ENCODE data around the gene ATP12A. TPM values are rescaled to one million over a fixed set of nuclear protein-coding genes. Genes with fewer than 3 reads are reported as not detected.
A peak's percentile ranks its signal among the peaks of the same experiment; 100 is the strongest.

The ATP12A gene
- total RNA-seq, 1 experiment from 2014 or later, result not detected

GRCh38 chr13:24737042-24737441, 56.8 kb downstream of the ATP12A start:
- H3K27ac ChIP-seq (ENCODE audit: low read length), result no peak overlapping the region
- H3K4me3 ChIP-seq (ENCODE audit: low read length), result no peak overlapping the region
- no peaks in the 10 kb centered on the region for H3K36me3 ChIP-seq (ENCODE audit: insufficient read depth, low read length)
- no peaks in the 10 kb centered on the region for H4K20me1 ChIP-seq (ENCODE audit: insufficient read depth, low read depth, low read length)
- H3K27me3 ChIP-seq (ENCODE audit: low read length), result no peaks in the 10 kb centered on the region
- no peak for DNase-seq
- H2AFZ ChIP-seq (ENCODE audit: low read length), result no peak overlapping the region
- H3K9me3 ChIP-seq (ENCODE audit: low read length), result no peaks in the 10 kb centered on the region
- no peak overlapping the region for H3K9ac ChIP-seq (ENCODE audit: low read length)
- H3K4me2 ChIP-seq (ENCODE audit: low read depth, low read length, poor library complexity, severe bottlenecking), result no peak overlapping the region
- H3K4me1 ChIP-seq (ENCODE audit: low read length), result no peaks in the 10 kb centered on the region
- no peaks in the 10 kb centered on the region for H3K79me2 ChIP-seq (ENCODE audit: low read length)
- no peaks in the 10 kb centered on the region for H3K9me2 ChIP-seq (replicated peaks; ENCODE audit: insufficient read depth, low read length)

DNA sequence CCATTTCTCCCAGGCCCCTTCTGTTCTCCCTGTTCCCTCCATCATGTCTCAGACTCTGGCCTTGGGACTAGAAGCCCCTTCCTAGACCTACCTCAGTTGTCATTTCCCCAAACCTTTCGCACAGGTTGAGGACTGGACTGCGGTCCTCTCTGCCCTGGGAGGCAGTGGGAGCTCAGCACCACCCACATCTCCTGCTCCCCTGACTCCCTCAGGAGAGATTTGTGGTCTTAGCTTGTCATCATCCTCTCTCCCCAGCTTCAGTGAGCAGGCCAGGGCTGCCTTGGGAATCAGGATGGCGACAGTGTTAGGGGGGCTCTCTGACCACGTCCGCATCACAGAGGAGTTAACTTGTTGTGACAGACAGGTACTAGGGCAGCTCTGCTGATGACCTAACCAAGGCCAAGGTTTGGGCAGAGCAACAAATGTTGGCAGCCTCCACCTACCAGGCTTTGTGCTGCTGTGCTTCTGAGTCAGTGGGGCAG, 58.2 kb downstream of the ATP12A start:
- H3K9me2 ChIP-seq (replicated peaks; ENCODE audit: insufficient read depth, low read length), result no peaks in the 10 kb centered on the region
- no peak for DNase-seq
- no peak overlapping the region for H3K4me2 ChIP-seq (ENCODE audit: low read depth, low read length, poor library complexity, severe bottlenecking)
- no peaks in the 10 kb centered on the region for H3K36me3 ChIP-seq (ENCODE audit: insufficient read depth, low read length)
- H3K27ac ChIP-seq (ENCODE audit: low read length), result no peak overlapping the region
- no peaks in the 10 kb centered on the region for H3K4me1 ChIP-seq (ENCODE audit: low read length)
- H2AFZ ChIP-seq (ENCODE audit: low read length), result no peak overlapping the region
- no peaks in the 10 kb centered on the region for H3K9me3 ChIP-seq (ENCODE audit: low read length)
- no peak overlapping the region for H3K4me3 ChIP-seq (ENCODE audit: low read length)
- H3K9ac ChIP-seq (ENCODE audit: low read length), result no peak overlapping the region
- no peaks in the 10 kb centered on the region for H3K27me3 ChIP-seq (ENCODE audit: low read length)
- no peaks in the 10 kb centered on the region for H4K20me1 ChIP-seq (ENCODE audit: insufficient read depth, low read depth, low read length)
- no peaks in the 10 kb centered on the region for H3K79me2 ChIP-seq (ENCODE audit: low read length)

GRCh38 chr13:24740014-24740890, 60.0 kb downstream of the ATP12A start:
- Histone ChIP-seq H3K27ac (ENCODE audit: low read length) (no peak overlapping the region), H3K27me3 (ENCODE audit: low read length) (no peaks in the 10 kb centered on the region), H3K36me3 (ENCODE audit: insufficient read depth, low read length) (no peaks in the 10 kb centered on the region), H3K9me2 (replicated peaks; ENCODE audit: insufficient read depth, low read length) (no peaks in the 10 kb centered on the region), H3K4me3 (ENCODE audit: low read length) (no peak overlapping the region), H3K9ac (ENCODE audit: low read length) (no peak overlapping the region), H4K20me1 (ENCODE audit: insufficient read depth, low read depth, low read length) (no peaks in the 10 kb centered on the region), H3K4me2 (ENCODE audit: low read depth, low read length, poor library complexity, severe bottlenecking) (no peak overlapping the region), H2AFZ (ENCODE audit: low read length) (no peak overlapping the region), H3K9me3 (ENCODE audit: low read length) (no peaks in the 10 kb centered on the region), H3K79me2 (ENCODE audit: low read length) (no peaks in the 10 kb centered on the region), H3K4me1 (ENCODE audit: low read length) (no peaks in the 10 kb centered on the region)
- no peak for DNase-seq

DNA sequence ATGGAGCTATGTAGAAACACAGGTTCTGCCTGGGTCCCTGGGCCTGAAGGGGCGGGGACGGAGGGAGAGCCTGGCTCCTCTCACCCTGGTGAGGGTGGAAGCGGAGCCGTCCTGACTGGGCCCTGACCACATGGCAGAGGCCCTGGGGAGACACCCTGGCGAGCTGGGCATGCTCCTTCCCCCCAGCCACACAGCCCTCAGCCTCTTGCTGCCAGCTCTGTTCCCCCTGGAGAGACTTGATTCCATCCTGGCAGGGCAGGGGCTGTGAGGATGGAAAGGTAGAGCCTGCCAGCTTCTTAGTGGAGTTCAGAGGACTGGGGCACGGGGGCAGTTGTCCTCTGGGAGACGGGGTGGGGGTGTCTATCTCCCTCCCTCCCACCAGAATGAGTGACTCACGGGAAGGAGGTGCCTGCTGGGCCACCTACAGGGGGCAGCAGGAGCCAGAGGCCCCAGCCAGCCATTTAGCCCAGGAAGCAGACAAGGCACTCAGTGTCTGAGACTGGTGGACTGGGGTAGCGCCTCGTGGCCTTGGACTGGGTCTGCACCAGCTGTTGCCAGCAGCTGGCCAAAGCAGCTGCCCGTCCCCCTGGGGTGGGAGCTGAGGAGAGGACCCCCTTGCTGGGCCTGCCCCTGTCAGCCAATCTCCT, 60.9 kb downstream of the ATP12A start:
- Histone ChIP-seq H3K27ac (ENCODE audit: low read length) (no peak overlapping the region), H3K9me3 (ENCODE audit: low read length) (no peaks in the 10 kb centered on the region), H2AFZ (ENCODE audit: low read length) (no peak overlapping the region), H3K9ac (ENCODE audit: low read length) (no peak overlapping the region), H3K4me3 (ENCODE audit: low read length) (no peak overlapping the region), H3K79me2 (ENCODE audit: low read length) (no peaks in the 10 kb centered on the region), H4K20me1 (ENCODE audit: insufficient read depth, low read depth, low read length) (no peaks in the 10 kb centered on the region), H3K4me2 (ENCODE audit: low read depth, low read length, poor library complexity, severe bottlenecking) (no peak overlapping the region), H3K9me2 (replicated peaks; ENCODE audit: insufficient read depth, low read length) (no peaks in the 10 kb centered on the region), H3K36me3 (ENCODE audit: insufficient read depth, low read length) (no peaks in the 10 kb centered on the region), H3K4me1 (ENCODE audit: low read length) (no peaks in the 10 kb centered on the region), H3K27me3 (ENCODE audit: low read length) (no peaks in the 10 kb centered on the region)
- peak; percentile 73 for DNase-seq

DNA sequence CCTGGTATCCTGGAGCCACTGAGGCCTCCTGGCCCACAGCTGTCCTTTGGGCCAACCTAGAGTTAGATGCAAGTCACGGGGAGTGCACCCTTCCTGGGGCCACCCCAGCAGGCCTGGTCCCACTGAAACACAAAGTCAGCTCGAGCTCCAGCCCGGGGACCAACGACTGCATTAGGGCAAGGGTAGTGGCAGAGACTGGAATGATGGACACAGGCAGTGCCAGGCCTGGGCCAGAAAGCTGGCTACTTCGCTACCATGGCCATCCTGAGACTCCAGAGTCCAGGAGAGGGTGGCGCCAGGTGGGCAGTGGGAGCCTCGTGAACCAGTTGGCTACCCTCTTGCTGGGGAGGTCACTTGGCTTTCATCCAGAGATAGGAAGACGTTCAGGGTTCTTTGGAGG, 61.6 kb downstream of the ATP12A start:
- H3K9me2 ChIP-seq (replicated peaks; ENCODE audit: insufficient read depth, low read length), result no peaks in the 10 kb centered on the region
- H2AFZ ChIP-seq (ENCODE audit: low read length), result no peak overlapping the region
- no peaks in the 10 kb centered on the region for H3K9me3 ChIP-seq (ENCODE audit: low read length)
- DNase-seq, result no peak
- no peaks in the 10 kb centered on the region for H3K27me3 ChIP-seq (ENCODE audit: low read length)
- H3K4me2 ChIP-seq (ENCODE audit: low read depth, low read length, poor library complexity, severe bottlenecking), result no peak overlapping the region
- H3K4me1 ChIP-seq (ENCODE audit: low read length), result no peaks in the 10 kb centered on the region
- H4K20me1 ChIP-seq (ENCODE audit: insufficient read depth, low read depth, low read length), result no peaks in the 10 kb centered on the region
- no peak overlapping the region for H3K4me3 ChIP-seq (ENCODE audit: low read length)
- no peaks in the 10 kb centered on the region for H3K79me2 ChIP-seq (ENCODE audit: low read length)
- no peak overlapping the region for H3K9ac ChIP-seq (ENCODE audit: low read length)
- no peaks in the 10 kb centered on the region for H3K36me3 ChIP-seq (ENCODE audit: insufficient read depth, low read length)
- no peak overlapping the region for H3K27ac ChIP-seq (ENCODE audit: low read length)

GRCh38 chr13:24742294-24742693, 62.1 kb downstream of the ATP12A start:
- Histone ChIP-seq H3K9me3 (ENCODE audit: low read length) (no peaks in the 10 kb centered on the region), H4K20me1 (ENCODE audit: insufficient read depth, low read depth, low read length) (no peaks in the 10 kb centered on the region), H3K36me3 (ENCODE audit: insufficient read depth, low read length) (no peaks in the 10 kb centered on the region), H3K9me2 (replicated peaks; ENCODE audit: insufficient read depth, low read length) (no peaks in the 10 kb centered on the region), H3K4me1 (ENCODE audit: low read length) (no peaks in the 10 kb centered on the region), H3K4me3 (ENCODE audit: low read length) (no peak overlapping the region), H3K79me2 (ENCODE audit: low read length) (no peaks in the 10 kb centered on the region), H3K9ac (ENCODE audit: low read length) (no peak overlapping the region), H3K4me2 (ENCODE audit: low read depth, low read length, poor library complexity, severe bottlenecking) (no peak overlapping the region), H3K27ac (ENCODE audit: low read length) (no peak overlapping the region), H3K27me3 (ENCODE audit: low read length) (no peaks in the 10 kb centered on the region), H2AFZ (ENCODE audit: low read length) (no peak overlapping the region)
- no peak for DNase-seq

- no peaks in the 10 kb centered on the region for H3K9me2 ChIP-seq (replicated peaks; ENCODE audit: insufficient read depth, low read length)
- H3K9me3 ChIP-seq (ENCODE audit: low read length), result no peaks in the 10 kb centered on the region
- H2AFZ ChIP-seq (ENCODE audit: low read length), result no peak overlapping the region
- no peaks in the 10 kb centered on the region for H3K36me3 ChIP-seq (ENCODE audit: insufficient read depth, low read length)
- no peaks in the 10 kb centered on the region for H4K20me1 ChIP-seq (ENCODE audit: insufficient read depth, low read depth, low read length)
- no peaks in the 10 kb centered on the region for H3K27me3 ChIP-seq (ENCODE audit: low read length)
- no peak overlapping the region for H3K4me3 ChIP-seq (ENCODE audit: low read length)
- no peak overlapping the region for H3K4me2 ChIP-seq (ENCODE audit: low read depth, low read length, poor library complexity, severe bottlenecking)
- no peaks in the 10 kb centered on the region for H3K79me2 ChIP-seq (ENCODE audit: low read length)
- no peak for DNase-seq
- no peaks in the 10 kb centered on the region for H3K4me1 ChIP-seq (ENCODE audit: low read length)
- no peak overlapping the region for H3K9ac ChIP-seq (ENCODE audit: low read length)
- H3K27ac ChIP-seq (ENCODE audit: low read length), result no peak overlapping the region
Measured at GRCh38 chr13:24742977-24743376, 62.8 kb downstream of the ATP12A start.

GRCh38 chr13:24744247-24744646, 64.0 kb downstream of the ATP12A start:
- Histone ChIP-seq H3K27me3 (ENCODE audit: low read length) (no peaks in the 10 kb centered on the region), H3K9me3 (ENCODE audit: low read length) (no peaks in the 10 kb centered on the region), H3K4me2 (ENCODE audit: low read depth, low read length, poor library complexity, severe bottlenecking) (no peak overlapping the region), H3K9ac (ENCODE audit: low read length) (no peak overlapping the region), H3K27ac (ENCODE audit: low read length) (no peak overlapping the region), H3K36me3 (ENCODE audit: insufficient read depth, low read length) (no peaks in the 10 kb centered on the region), H4K20me1 (ENCODE audit: insufficient read depth, low read depth, low read length) (no peaks in the 10 kb centered on the region), H3K4me3 (ENCODE audit: low read length) (no peak overlapping the region), H3K9me2 (replicated peaks; ENCODE audit: insufficient read depth, low read length) (no peaks in the 10 kb centered on the region), H3K79me2 (ENCODE audit: low read length) (no peaks in the 10 kb centered on the region), H3K4me1 (ENCODE audit: low read length) (no peaks in the 10 kb centered on the region), H2AFZ (ENCODE audit: low read length) (no peak overlapping the region)
- DNase-seq, result no peak
